PC-9 (cell line): ENCODE data around the gene FBN3. TPM values are rescaled to one million over a fixed set of nuclear protein-coding genes. Genes with fewer than 3 reads are reported as not detected.

Experiments used
- BruUV-seq: library from RNA; stranded (reverse); fragments of 400-500 nt; replicated peaks from 2 replicates; lab custom pipeline; 2021; lab: Mats Ljungman, UMichigan
- CTCF ChIA-PET: fragments of 300-600 bp; sonication (Branson Sonifier 250); formaldehyde crosslinking; loops from one replicate; lab custom pipeline; 2022; ENCODE audit warnings: antibody characterized with exemption; lab: Charles Lee
- POLR2A ChIA-PET: fragments of 300-600 bp; sonication (Branson Sonifier 250); formaldehyde crosslinking; loops from one replicate; lab custom pipeline; 2022; ENCODE audit warnings: antibody characterized with exemption; ENCODE audit not compliant: unreplicated experiment; lab: Charles Lee
- DNase-seq, 2 experiments: peaks; one replicate each; pipeline versions ENCODE4 v3.0.0 to v3.0.0-alpha.2; 2015 to 2022; ENCODE audit warnings: mixed read lengths in 1 of 2
- H2AFZ ChIP-seq: fragments of 200-600 bp; sonication (generic); 2 replicates; pipeline ENCODE4 v1.8.1; 2017; ENCODE audit warnings: antibody characterized with exemption
- H3F3A ChIP-seq: fragments of 200-600 bp; sonication (generic); 2 replicates; pipeline ENCODE4 v1.8.1; 2017; ENCODE audit warnings: antibody characterized with exemption, mild to moderate bottlenecking, low read depth; ENCODE audit not compliant: insufficient read depth
- H3K27ac ChIP-seq: fragments of 200-600 bp; sonication (generic); 2 replicates; pipeline ENCODE4 v1.6.1; 2016; ENCODE audit warnings: mixed run types
- H3K27me3 ChIP-seq: fragments of 200-600 bp; sonication (generic); 2 replicates; pipeline ENCODE4 v1.6.1; 2016; ENCODE audit warnings: low read depth, mixed run types; ENCODE audit not compliant: insufficient read depth
- H3K36me3 ChIP-seq: fragments of 200-600 bp; sonication (generic); 2 replicates; pipeline ENCODE4 v1.6.1; 2016; ENCODE audit warnings: low read depth, mixed run types
- H3K4me1 ChIP-seq: fragments of 200-600 bp; sonication (generic); replicated peaks from 2 replicates; pipeline ENCODE4 v1.6.1; 2016; ENCODE audit warnings: mixed run types; ENCODE audit not compliant: insufficient read depth
- H3K4me2 ChIP-seq: fragments of 200-600 bp; sonication (generic); 2 replicates; pipeline ENCODE4 v1.6.1; 2017; ENCODE audit warnings: mixed run types
- H3K4me3 ChIP-seq: fragments of 200-600 bp; sonication (generic); 2 replicates; pipeline ENCODE4 v1.6.1; 2016; ENCODE audit warnings: mixed run types
- H3K79me2 ChIP-seq: fragments of 200-600 bp; sonication (generic); 2 replicates; pipeline ENCODE4 v1.6.1; 2017; ENCODE audit warnings: low read depth, mixed run types
- H3K9me2 ChIP-seq: fragments of 200-600 bp; sonication (generic); 2 replicates; pipeline ENCODE4 v1.8.1; 2017; ENCODE audit warnings: mild to moderate bottlenecking; ENCODE audit not compliant: insufficient read depth
- H3K9me3 ChIP-seq: fragments of 200-600 bp; sonication (generic); 2 replicates; pipeline ENCODE4 v1.8.1; 2016; ENCODE audit warnings: low read depth; ENCODE audit not compliant: insufficient read depth
- H4K20me1 ChIP-seq: fragments of 200-600 bp; sonication (generic); 2 replicates; pipeline ENCODE4 v1.8.1; 2017; ENCODE audit not compliant: insufficient read depth
- EZH2 ChIP-seq: fragments of 200-600 bp; sonication (generic); IDR thresholded peaks from 2 replicates; pipeline ENCODE4 v1.8.0; 2017; ENCODE audit warnings: antibody characterized with exemption, low read depth
- intact Hi-C: fragments of 100-400 bp; cut with micrococcal nuclease; formaldehyde crosslinking; loops from one replicate; pipeline ENCODE4 v1.10.0; 2022; ENCODE audit not compliant: unreplicated experiment
- total RNA-seq: library from RNA; stranded (reverse); gene quantifications from 2 replicates; pipeline ENCODE4 v1.2.3, GENCODE V29; 2021
- TF ChIP-seq, protein P1 (sequence below): fragments of 200-600 bp; sonication (generic); conservative IDR thresholded peaks from 2 replicates; pipeline ENCODE4 v1.6.1; 2017; ENCODE audit warnings: mixed run types, antibody characterized with exemption, mild to moderate bottlenecking, moderate library complexity

The FBN3 gene
- total RNA-seq, 1 experiment from 2014 or later, result not detected

DNA sequence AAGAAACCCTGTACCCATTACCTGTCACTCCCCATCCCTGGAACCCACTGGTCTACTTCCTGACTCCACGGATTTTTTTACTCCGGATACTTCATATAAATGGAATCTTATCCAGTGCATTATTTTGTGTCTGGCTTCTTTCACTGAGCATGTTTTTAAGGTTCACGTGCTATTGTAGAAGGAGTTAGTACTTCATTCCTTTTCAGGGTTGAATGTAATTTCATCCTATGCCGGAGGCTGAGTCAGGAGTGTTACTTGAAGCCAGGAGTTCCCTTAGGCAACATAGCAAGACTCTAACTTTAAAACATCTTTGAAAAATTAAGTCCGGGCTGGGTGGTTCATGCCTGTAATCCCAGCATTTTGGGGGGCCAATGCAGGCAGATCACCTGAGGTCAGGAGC lies 126.0 kb downstream of the FBN3 start:
- Histone ChIP-seq H3K9me2 (no peaks in the 10 kb centered on the region), H3K36me3 (no peaks in the 10 kb centered on the region), H3K4me3 (no peak overlapping the region), H3K27ac (no peak overlapping the region), H3K79me2 (no peaks in the 10 kb centered on the region), H3K9me3 (no peaks in the 10 kb centered on the region), H3F3A (no peaks in the 10 kb centered on the region), H2AFZ (no peak overlapping the region), H3K4me1 (no peaks in the 10 kb centered on the region), H4K20me1 (no peaks in the 10 kb centered on the region), H3K4me2 (no peak overlapping the region), H3K27me3 (no peaks in the 10 kb centered on the region)
- intact Hi-C loops, result no loop called here
- no TSS peak for BruUV-seq
- ChIA-PET POLR2A (no interaction called here), CTCF (no interaction called here)
- TF ChIP-seq, protein P1, sequence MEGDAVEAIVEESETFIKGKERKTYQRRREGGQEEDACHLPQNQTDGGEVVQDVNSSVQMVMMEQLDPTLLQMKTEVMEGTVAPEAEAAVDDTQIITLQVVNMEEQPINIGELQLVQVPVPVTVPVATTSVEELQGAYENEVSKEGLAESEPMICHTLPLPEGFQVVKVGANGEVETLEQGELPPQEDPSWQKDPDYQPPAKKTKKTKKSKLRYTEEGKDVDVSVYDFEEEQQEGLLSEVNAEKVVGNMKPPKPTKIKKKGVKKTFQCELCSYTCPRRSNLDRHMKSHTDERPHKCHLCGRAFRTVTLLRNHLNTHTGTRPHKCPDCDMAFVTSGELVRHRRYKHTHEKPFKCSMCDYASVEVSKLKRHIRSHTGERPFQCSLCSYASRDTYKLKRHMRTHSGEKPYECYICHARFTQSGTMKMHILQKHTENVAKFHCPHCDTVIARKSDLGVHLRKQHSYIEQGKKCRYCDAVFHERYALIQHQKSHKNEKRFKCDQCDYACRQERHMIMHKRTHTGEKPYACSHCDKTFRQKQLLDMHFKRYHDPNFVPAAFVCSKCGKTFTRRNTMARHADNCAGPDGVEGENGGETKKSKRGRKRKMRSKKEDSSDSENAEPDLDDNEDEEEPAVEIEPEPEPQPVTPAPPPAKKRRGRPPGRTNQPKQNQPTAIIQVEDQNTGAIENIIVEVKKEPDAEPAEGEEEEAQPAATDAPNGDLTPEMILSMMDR, result no peak
- TF ChIP-seq EZH2, result no peak
- no peak for DNase-seq

- H3K4me3 ChIP-seq, result no peak overlapping the region
- intact Hi-C loops, result no loop called here
- no peak for DNase-seq
- H3K9me2 ChIP-seq, result no peaks in the 10 kb centered on the region
- H3K27me3 ChIP-seq, result no peaks in the 10 kb centered on the region
- no TSS peak for BruUV-seq
- no peak overlapping the region for H2AFZ ChIP-seq
- H3K9me3 ChIP-seq, result no peaks in the 10 kb centered on the region
- H4K20me1 ChIP-seq, result no peaks in the 10 kb centered on the region
- no peaks in the 10 kb centered on the region for H3K79me2 ChIP-seq
- H3K27ac ChIP-seq, result no peak overlapping the region
- no peaks in the 10 kb centered on the region for H3K36me3 ChIP-seq
- no peaks in the 10 kb centered on the region for H3F3A ChIP-seq
- TF ChIP-seq, protein P1, result no peak
- no peak for TF ChIP-seq EZH2
- no peak overlapping the region for H3K4me2 ChIP-seq
- no peaks in the 10 kb centered on the region for H3K4me1 ChIP-seq
- ChIA-PET CTCF (interaction anchor here (0.7 kb wide), 1 partner anchor 557 kb away, joined by 5 read pairs; no protein-coding TSS in a partner anchor), POLR2A (no interaction called here)
Observed at GRCh38 chr19:8022275-8022674, 127.1 kb downstream of the FBN3 start.

- Histone ChIP-seq H3K36me3 (no peaks in the 10 kb centered on the region), H3K4me1 (no peaks in the 10 kb centered on the region), H3K79me2 (no peaks in the 10 kb centered on the region), H3K4me3 (no peak overlapping the region), H3F3A (no peaks in the 10 kb centered on the region), H2AFZ (no peak overlapping the region), H3K9me2 (no peaks in the 10 kb centered on the region), H3K27ac (no peak overlapping the region), H4K20me1 (no peaks in the 10 kb centered on the region), H3K27me3 (no peaks in the 10 kb centered on the region), H3K4me2 (no peak overlapping the region), H3K9me3 (no peaks in the 10 kb centered on the region)
- TF ChIP-seq EZH2, result no peak
- TF ChIP-seq, protein P1, result no peak
- no TSS peak for BruUV-seq
- DNase-seq, result no peak
- POLR2A ChIA-PET, result interaction anchor here (0.7 kb wide), 1 partner anchor 204 kb away, joined by 8 read pairs; no protein-coding TSS in a partner anchor
- intact Hi-C loops, result no loop called here
- CTCF ChIA-PET, result no interaction called here
Observed at GRCh38 chr19:8021374-8021773, 128.0 kb downstream of the FBN3 start.
